Ecto neural progenitor cell (in vitro differentiated cells): Measurements from ENCODE around the gene TSC22D1.
"Not testable (repeated sequence)": the region's sequence is repeated elsewhere in the genome, so short reads cannot be mapped to it uniquely, and the experiment has no call there.

Experiments used
- DNase-seq: peaks from one replicate; pipeline ENCODE4 v3.0.0-alpha.2; 2018; ENCODE audit warnings: low spot score

The TSC22D1 gene

DNA sequence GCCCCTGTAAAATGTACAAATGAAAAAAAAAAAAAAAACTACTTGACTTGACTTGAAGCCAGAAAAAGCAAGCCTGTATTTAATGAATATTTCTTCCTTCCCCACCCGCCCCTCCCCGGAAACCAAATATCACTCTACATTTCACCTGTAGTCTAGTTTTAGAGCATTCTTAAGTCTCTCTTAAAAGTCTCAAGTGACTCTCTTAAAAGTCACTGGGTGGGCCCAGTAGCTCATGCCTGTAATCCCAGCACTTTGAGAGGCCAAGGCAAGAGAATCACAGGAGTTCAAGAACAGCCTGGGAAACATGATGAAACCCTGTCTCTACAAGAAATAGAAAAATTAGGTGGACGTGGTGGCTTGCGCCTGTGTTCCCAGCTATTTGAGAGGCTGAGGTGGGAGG is 72.0 kb downstream of the TSC22D1 start:
- DNase-seq, result no peak

DNA sequence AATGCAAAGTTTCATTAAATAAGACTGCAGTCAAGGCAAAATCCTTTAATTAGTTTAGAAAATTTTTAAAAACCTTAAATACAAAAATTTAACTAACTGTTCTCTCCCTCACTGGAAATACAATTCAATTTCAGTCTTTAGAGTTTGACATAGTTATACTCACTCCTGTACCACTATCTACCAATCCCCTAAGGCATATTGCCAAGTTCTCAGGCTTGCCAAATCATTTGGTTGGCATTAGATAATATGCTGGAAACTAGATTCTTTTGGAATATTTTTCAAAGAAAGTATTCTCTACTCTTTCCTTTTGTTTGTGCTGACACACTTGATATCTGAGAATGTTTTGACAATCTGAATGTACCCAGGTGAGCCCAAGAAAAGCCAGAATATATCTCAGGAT is 77.2 kb downstream of the TSC22D1 start:
- no peak for DNase-seq

DNA sequence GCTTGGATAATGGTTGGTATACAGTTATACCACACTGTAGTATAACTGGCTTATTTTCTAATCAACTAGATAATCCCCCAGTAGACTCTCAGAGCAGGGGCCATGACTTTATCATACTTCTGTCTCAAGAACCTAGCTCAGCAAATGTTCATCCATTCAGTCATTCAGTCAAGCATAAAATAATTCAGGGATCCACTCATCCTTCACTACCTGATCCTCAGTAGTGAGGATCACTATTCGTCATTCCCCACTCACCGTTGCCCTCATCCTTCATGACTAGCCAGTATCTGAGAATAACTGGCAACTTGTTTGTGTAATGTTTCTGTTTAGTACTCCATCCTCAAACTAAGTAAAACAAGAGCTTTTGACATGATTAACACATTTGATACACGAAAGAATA is 77.6 kb downstream of the TSC22D1 start:
- no peak for DNase-seq

DNA sequence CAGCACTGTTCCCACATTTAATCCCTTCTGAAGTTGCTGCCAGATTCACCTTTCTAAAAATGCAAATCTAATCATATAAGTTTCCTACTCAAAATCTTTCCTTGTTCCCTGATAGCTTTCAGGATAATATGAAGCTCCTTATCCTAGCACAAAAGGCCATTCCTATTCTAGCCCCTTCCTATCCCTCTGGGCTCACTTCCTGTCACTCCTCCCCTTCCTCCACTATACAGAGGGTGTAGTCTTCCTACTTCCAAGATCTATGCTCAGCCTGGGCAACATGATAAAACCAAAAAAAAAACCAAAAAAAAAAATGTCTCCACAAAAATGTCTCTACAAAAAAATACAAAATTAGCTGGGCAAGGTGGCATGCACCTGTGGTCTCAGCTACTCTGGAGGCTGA is 78.3 kb downstream of the TSC22D1 start:
- DNase-seq, result no peak

DNA sequence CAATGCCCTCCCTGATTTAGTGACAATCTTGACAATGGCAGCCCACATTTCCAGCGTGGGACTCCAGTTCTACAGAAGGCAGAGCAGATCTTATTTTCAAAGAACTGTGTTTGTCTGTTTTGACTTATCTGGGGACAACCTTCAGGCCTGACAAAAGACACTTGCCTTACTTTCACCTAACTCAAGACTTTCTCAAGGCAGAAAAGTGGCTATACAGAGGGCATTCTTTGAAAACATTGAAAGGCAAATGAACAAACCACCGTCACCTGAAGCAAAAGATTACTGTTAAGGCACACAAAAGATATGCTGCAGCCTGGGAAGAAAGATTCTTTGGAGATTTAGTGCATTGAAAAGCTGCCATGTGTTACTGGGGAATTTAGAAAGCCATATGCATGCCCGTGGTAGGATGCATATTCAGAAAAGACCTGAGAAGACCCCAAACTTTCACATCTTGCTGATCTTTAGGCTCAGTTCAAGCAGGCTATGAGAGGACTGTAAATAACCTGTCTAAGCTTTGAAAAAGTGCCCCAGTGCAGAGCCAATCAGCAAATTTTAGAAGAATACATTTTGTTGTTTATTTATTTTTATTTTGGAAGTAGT is 82.8 kb downstream of the TSC22D1 start:
- no peak for DNase-seq

DNA sequence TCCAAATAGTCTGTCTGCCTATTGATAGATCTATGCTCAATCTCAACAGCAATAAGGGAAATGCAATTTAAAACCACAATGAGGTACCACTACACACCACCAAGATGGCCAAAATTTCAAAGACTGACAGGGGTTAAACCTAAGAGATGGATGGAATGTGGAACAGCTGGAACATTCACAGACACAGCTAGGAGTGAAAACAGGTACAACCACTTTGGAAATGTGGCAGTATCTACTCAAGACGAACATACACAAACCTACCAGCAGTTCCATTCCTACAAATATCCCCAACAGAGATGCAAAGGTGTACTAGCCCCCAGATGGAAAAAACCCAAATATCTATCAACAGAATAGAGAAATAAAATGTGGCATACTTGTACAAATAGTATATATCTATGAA is 86.4 kb downstream of the TSC22D1 start:
- no peak for DNase-seq

DNA sequence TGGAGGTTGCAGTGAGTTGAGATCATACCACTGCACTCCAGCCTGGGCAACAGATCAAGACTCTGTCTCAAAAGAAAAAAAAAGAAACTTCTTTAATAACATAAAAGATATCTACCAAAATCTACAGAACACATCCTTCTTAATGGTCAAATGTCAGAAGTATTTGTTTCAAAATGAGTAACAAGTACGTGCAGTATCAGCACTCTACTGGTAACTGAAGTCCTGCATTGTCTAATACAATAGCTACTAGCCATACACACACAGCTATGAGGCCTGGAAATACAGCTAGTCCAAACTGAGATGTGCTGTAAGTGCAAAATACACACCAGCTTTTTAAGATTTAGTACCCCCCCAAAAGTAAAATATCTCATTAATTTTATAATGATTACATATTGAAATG is 88.1 kb downstream of the TSC22D1 start:
- no peak for DNase-seq

DNA sequence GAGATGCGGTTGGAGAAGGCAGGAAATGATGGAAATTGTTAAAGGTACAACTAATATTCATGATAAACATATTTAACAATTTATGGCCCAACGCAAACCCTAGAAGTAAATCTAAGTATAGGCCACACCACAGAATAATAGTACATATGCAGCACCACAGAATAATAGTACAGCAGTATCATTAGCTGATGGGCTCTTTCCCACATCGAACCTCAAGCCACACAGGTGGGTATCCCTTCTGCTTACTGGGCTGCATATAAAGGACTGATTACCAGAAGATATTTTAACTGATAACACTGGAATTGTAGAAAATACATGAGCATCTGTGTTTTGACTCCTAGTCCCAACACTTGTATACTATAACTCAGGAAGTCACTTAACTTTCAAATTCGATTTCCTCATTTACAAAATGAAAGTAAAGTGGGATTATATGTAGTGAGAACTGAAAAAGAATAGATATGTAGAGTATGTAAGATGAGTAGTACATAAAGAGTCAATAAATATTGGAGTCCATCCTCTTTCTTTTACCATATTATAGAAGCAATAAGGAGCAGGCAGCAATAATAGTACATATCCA is 91.5 kb downstream of the TSC22D1 start:
- no peak for DNase-seq

DNA sequence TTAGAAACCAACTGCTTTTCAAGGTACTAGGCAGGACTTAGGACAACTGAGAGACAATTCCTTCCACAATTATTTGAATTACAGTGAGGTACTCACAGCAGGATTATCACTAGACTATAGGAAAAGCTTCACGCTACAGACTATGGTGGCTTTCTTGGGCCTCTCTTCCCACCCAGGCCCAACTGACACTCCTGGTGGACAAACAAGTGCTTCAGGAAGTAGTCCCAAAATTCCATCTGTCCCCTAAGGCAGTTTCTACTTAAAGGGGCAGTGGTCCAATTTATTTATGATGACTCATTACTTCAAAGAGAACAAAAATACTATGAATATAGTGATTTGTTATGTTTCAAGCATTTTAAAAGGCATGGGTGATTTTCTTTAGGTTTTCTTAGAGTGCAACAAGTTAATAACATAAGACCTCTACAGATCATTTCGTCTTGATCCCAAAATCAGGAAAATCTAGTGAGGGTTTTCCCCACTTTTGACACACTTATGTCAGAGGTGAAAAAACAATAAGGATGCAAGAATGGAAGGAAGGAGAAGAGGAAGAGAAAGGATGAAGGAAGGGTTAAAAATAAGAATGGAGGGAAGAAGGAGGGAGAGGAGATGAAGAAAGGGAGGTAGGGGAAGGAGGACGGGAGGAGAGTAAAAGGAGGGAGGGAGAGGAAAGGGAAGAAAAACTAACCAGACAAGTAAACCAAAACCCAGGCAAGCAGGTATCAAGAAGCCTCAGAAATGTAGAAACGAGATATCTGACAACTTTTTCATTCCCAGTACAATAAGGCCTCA is 101.8 kb downstream of the TSC22D1 start:
- no peak for DNase-seq

DNA sequence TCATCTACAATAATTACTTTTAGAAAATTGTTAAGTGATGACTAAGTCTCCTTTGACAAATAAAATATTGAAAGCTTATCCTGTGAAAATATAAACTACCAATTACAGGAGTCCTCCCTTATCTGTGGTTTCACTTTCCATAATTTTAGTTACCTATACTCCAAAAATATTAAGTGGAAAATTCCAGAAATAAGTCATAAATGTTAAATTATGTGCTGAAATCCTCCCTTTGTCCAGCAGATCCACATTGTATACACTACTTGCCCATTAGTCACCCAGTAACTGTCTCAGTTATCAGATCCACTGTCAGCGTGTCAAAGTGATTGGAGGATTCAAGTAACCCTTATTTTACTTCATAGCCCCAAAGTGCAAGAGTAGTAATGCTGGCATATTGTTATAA is 104.4 kb downstream of the TSC22D1 start:
- no peak for DNase-seq

DNA sequence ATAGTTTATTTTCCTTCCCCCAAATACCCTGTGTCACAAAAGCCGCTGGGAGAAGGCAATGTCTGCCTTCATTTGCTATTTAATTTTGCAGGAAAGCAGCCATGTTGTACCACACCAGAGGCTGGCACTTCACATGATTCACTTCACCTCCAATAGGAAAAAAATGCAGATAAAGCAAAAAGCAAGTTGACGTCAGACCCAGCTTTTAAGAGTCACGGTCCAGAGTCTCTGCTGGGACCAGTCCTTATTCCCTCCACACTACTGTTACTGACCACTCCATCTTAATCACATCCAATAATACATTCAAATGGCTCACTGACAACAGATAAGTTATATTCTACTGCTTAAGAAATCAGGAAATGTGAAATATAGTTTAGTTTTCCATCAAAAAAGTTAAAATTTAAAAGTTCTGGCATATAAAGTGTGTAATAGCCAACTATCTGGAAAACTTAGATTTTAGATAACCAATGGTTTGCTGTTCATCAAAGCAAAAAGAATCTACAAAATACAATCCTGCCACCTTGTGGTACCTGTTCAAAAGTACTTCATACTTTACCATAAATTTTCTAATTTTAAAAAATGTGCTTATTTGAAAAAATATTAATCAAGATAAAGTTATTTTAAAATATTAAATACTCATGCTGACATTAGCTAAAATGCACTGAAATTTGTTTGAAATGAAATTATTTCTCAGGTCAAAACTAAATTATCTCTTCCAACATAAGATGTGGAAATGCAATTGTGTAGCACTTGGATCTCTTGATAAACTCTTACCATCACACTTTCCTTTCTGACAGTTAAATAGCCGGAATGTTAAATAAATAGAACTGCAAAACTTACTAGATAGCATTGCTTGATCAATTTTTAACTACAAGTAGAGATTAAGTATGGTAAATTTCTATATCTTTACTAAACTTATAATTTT is 105.2 kb downstream of the TSC22D1 start:
- no peak for DNase-seq

DNA sequence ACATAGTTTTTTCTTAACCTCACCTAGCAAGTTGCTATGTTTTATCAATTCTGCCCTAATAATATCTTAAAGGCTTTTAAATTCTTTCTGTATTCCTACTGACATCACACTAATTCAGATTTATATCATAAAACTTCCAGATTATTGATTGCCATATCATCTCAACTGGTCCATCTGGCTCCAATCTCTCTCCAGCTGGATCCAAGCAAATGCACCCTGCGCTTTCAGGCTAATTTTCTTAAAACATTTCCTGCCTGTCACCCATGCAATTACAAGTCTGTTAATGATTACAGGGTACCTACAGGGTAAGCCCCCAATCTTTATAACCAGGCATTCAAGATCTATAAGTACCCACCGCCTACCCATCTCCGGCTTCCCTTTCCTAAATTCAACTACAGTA is 107.3 kb downstream of the TSC22D1 start:
- DNase-seq, result no peak

DNA sequence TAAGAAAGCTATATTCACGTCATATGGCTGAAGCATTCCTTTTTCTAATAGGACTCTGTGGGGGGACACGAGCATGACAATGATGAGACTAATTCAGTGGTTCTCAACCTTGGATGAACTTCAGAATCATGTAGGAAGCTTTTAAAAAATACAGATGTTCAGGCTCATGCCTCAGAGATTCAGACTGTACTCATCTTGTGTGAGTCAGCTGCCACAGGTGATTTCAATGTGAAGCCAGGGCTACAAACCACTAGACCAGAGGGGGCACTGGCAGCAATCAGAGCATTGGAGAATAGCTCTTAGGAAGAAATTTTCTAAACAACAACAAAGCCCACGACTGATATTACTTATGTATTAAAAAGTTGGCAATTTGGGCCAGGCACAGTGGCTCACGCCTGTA is 110.8 kb downstream of the TSC22D1 start:
- DNase-seq, result no peak

DNA sequence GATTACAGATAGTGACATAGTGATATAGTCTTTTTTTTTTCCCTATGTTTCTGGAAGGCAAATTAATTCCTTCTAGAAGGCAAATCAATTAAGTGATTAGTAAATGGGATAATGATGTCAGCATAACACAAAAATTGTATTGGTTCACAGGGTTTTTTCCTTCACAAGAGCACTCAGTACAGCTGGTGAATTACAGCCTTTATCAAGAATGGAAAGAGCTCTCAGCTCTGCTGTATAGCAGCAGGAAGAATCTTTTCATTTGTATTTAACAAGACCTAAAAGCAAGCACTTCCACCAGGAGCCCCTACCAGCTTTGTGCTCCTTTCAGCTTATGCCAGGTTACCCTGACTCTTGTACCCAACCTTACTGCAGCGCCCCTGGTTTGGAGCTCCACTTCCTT is 111.7 kb downstream of the TSC22D1 start:
- DNase-seq, result no peak

DNA sequence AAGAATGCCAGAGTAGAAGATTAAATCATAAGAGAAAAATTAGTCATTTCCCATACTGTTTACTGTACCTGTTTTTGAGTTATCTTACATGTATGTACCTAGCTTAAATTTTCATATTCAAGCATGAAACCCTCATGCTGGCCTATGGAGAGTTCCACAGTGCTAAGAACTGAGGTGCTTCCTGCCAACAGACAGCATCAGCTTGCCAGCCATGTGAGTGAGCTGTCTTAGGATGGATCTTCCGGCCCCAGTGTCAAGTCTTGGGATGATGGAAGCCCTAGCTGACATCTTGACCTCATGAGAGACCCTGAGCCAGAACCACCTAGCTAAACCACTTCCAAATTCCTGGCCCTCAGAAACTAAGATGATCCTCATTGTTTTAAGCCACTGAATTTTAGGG is 112.4 kb downstream of the TSC22D1 start:
- no peak for DNase-seq

DNA sequence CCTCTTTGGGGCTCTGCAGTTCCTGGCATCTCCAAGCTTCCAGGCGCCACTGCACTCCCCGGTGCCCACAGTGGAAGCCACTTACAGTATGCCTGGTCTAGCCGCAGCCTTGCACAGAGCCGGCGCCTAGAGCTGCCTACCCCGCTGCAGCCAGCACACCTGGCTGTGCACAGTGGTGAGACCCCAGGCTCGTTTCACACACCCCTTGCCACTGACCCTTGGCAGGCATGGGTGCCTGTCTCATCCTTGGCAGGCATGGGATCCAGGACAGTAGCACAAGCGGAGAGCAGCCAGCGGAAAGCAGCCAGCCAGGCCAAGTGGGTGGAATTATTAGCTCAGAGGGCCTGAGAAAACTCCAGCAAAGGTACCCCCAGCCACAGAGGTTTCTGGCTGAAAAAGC is 116.5 kb downstream of the TSC22D1 start:
- no peak for DNase-seq

DNA sequence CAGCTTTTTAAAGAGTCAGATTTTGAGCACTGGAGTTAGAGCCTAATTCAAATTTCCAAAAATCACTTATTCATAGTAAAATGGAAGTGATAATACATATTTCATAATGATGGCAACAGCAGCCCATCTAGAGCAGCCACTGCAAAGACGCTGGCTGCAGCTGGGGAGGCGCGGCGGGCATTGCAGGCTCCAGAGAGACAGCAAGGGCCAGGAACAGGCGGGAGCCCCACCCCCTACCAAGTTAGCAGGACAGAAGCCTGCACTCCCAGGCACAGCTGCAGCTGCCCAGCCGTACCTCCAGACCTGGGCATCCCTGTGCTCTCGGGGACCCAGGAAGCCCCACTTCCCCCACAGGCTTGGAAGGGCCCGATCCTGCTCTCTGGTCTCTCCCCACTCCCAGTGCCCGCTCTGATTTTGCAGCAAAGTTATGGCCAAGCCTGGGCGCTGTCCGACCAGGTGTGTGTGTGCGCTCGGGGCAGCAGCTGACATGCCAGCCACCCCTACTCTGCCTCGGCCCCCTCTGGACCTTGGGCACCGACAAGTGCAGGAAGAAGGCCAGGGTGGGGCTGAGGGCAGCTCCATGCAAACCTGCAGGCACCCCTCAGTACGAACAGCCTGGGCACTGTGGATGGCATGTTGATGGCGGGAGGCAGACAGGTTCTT is 117.7 kb downstream of the TSC22D1 start:
- no peak for DNase-seq

DNA sequence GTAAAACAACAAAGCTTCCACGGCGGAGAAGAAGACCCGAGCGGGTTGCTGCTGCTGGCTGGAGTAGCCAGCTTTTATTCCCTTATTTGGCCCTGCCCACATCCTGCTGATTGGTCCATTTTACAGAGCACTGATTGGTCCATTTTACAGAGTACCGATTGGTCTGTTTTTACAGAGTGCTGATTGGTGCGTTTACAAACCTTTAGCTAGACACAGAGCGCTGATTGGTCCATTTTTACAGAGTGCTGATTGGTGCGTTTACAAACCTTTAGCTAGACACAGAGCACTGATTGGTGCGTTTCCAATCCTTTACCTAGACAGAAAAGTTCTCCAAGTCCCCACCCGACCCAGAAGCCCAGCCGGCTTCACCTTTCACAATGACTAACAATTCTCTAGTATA is 119.9 kb downstream of the TSC22D1 start:
- DNase-seq, result not testable (repeated sequence)

DNA sequence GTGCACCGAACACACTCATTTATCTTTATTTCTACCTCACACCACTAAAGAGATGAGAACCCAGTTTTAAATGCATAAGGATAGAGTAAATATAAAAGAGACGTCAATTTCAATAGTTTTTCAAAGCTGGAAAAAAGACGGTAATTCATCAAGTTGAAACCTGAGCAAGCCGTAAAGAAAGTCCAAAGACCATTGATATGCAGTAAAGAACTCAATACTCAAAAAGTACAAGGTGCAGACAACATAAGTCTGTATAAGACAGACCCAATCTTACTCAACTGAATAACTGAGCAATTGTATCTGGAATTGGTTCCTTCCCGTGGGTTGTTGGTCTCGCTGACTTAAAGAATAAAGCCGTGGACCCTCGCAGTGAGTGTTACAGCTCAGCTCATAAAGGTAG is 120.4 kb downstream of the TSC22D1 start:
- no peak for DNase-seq

DNA sequence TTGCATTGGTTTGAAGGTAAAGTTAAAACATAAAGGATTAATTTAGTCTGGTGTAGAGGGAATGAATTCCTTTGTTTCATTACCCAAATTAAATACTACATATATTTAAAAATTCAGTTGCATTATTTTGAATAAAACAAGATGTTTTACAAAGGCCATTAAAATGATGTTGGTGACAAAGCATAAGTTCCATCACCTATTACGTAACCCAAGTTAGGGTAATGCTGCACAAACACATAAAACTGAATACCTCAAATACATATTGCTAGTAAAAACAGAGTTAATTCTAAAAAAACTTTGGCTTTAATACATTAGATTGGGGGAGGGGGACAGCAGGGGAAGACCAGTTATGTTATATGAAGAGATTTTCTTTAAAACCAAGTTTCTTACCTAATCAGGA is 122.2 kb downstream of the TSC22D1 start:
- DNase-seq, result no peak

DNA sequence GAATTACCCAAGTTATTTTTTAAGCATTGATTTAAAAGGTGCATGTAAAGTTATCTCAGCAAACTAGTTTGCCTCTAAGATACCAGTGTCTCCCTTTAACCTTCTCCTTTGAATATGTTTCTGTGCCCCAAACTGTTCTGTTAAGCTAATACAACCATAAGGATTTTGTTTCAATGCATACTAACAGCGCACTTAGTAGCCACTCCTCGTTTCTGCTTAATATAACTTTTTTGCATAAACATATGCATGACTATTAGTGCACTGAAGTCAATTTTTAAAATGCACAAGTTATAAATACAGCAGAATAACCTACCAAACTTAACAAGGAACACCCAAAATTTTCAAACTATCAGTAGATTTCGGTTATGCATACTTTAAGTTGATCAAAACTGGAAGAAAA is 123.1 kb downstream of the TSC22D1 start:
- DNase-seq, result no peak

DNA sequence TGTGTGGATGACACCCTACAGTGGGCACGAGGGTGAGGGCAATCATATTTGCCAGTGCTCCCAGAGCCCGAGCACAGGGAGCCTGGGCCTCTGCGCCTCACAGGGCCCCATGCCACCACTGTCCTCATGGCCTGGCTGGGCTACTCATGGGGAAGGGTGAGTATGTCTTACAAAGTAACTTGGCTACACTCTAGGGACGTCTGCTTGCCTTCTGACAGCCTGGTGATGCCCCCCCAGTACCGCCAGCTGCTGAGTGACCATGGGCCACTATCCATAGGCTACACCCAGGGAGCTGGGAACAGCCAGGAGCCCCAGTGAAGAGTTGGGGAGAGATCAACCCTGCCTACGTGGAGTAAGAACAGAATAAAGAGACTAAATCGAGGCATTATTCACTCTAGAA is 123.7 kb downstream of the TSC22D1 start:
- no peak for DNase-seq
